HCT116 (cell line): ENCODE data around the gene CCDC112.

Experiments used
- CBX3 ChIP-seq: IDR thresholded peaks from 2 replicates; pipeline ENCODE4 v1.6.1; 2012; ENCODE audit warnings: low read depth
- ELF1 ChIP-seq: IDR thresholded peaks from 2 replicates; pipeline ENCODE4 v1.6.1; 2012; ENCODE audit warnings: low read depth, borderline replicate concordance
- EZH2 ChIP-seq: fragments of 200-600 bp; sonication (generic); IDR thresholded peaks from 2 replicates; pipeline ENCODE4 v1.6.1; 2017; ENCODE audit warnings: antibody characterized with exemption, mixed run types
- EZH2phosphoT487 ChIP-seq: fragments of 200-600 bp; IDR thresholded peaks from 2 replicates; pipeline ENCODE4 v1.6.1; 2018; ENCODE audit warnings: antibody characterized with exemption, borderline replicate concordance
- JUND ChIP-seq: IDR thresholded peaks from 2 replicates; pipeline ENCODE4 v1.6.1; 2012
- POLR2A ChIP-seq: IDR thresholded peaks from 2 replicates; pipeline ENCODE4 v1.7.0; 2011; ENCODE audit warnings: borderline replicate concordance; ENCODE audit not compliant: insufficient read depth, insufficient read length; ENCODE audit errors: extremely low read depth
- POLR2AphosphoS5 ChIP-seq: IDR thresholded peaks from 2 replicates; pipeline ENCODE4 v1.6.1; 2011; ENCODE audit warnings: mild to moderate bottlenecking, low read depth, low read length, moderate library complexity
- TCF7L2 ChIP-seq: IDR thresholded peaks from 2 replicates; pipeline ENCODE4 v1.7.0; 2011; ENCODE audit warnings: borderline replicate concordance, inconsistent platforms; ENCODE audit not compliant: insufficient read depth, insufficient read length; ENCODE audit errors: extremely low read depth
- YY1 ChIP-seq: IDR thresholded peaks from 2 replicates; pipeline ENCODE4 v1.6.1; 2011; ENCODE audit warnings: low read length, low read depth, moderate library complexity, mild to moderate bottlenecking; ENCODE audit not compliant: insufficient replicate concordance; ENCODE audit errors: extremely low read depth
- ZNF274 ChIP-seq: fragments of 200-500 bp; sonication (Bioruptor generic); IDR thresholded peaks from 2 replicates; pipeline ENCODE4 v1.6.1; 2014; ENCODE audit warnings: mild to moderate bottlenecking, low read depth, low read length, inconsistent platforms
- TF ChIP-seq, protein P1 (sequence below), 3 experiments: fragments of 200-600 bp in 1 of 3; sonication (generic) in 1 of 3; IDR thresholded peaks in 2 of 3; conservative IDR thresholded peaks in 1 of 3; 2 replicates each; pipeline ENCODE4 v1.5.1; 2012 to 2017; ENCODE audit warnings: low read depth in 2 of 3, low read length in 2 of 3, antibody characterized with exemption in 1 of 3, borderline replicate concordance in 1 of 3, control low read depth in 1 of 3, mild to moderate bottlenecking in 1 of 3, mixed read lengths in 1 of 3, mixed run types in 1 of 3, moderate library complexity in 1 of 3; ENCODE audit not compliant: insufficient read depth in 1 of 3
- TF ChIP-seq, protein P2 (sequence below): IDR thresholded peaks from 2 replicates; pipeline ENCODE4 v1.6.1; 2012; ENCODE audit warnings: low read depth
- TF ChIP-seq, protein P3 (sequence below): IDR thresholded peaks from 2 replicates; pipeline ENCODE4 v1.6.1; 2012

DNA sequence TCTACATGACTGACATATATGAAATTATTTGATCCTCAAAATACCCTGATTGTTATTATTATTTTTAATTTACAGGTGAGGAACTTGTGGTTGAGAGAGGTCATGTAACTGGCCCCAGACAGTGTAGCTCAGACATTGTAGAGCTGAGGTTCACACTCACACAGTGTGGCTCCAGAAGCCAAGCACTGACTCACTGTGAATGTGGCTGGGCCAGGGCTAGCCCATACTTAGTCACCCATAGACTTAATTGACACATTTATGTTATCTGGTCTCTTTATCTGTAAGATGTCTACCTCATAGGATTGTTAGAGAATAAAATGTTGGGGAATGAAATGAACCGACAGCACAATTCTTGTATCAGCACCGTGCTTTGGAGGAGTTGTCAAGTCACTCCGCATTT lies 24.9 kb upstream of the CCDC112 start:
- TF ChIP-seq, protein P1, sequence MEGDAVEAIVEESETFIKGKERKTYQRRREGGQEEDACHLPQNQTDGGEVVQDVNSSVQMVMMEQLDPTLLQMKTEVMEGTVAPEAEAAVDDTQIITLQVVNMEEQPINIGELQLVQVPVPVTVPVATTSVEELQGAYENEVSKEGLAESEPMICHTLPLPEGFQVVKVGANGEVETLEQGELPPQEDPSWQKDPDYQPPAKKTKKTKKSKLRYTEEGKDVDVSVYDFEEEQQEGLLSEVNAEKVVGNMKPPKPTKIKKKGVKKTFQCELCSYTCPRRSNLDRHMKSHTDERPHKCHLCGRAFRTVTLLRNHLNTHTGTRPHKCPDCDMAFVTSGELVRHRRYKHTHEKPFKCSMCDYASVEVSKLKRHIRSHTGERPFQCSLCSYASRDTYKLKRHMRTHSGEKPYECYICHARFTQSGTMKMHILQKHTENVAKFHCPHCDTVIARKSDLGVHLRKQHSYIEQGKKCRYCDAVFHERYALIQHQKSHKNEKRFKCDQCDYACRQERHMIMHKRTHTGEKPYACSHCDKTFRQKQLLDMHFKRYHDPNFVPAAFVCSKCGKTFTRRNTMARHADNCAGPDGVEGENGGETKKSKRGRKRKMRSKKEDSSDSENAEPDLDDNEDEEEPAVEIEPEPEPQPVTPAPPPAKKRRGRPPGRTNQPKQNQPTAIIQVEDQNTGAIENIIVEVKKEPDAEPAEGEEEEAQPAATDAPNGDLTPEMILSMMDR (IDR thresholded peaks at IDR 0.05 in 2 of 3, conservative IDR thresholded peaks at IDR 0.05 in 1 of 3; ENCODE audit: borderline replicate concordance in 1 of 3, insufficient read depth in 1 of 3, low read depth in 2 of 3, low read length in 2 of 3) = no peak
- TF ChIP-seq TCF7L2 (no peak), EZH2phosphoT487 (no peak), YY1 (no peak), CBX3 (no peak), ELF1 (no peak), ZNF274 (no peak), POLR2A (no peak), POLR2AphosphoS5 (no peak), EZH2 (no peak), JUND (no peak)
- TF ChIP-seq, protein P2, sequence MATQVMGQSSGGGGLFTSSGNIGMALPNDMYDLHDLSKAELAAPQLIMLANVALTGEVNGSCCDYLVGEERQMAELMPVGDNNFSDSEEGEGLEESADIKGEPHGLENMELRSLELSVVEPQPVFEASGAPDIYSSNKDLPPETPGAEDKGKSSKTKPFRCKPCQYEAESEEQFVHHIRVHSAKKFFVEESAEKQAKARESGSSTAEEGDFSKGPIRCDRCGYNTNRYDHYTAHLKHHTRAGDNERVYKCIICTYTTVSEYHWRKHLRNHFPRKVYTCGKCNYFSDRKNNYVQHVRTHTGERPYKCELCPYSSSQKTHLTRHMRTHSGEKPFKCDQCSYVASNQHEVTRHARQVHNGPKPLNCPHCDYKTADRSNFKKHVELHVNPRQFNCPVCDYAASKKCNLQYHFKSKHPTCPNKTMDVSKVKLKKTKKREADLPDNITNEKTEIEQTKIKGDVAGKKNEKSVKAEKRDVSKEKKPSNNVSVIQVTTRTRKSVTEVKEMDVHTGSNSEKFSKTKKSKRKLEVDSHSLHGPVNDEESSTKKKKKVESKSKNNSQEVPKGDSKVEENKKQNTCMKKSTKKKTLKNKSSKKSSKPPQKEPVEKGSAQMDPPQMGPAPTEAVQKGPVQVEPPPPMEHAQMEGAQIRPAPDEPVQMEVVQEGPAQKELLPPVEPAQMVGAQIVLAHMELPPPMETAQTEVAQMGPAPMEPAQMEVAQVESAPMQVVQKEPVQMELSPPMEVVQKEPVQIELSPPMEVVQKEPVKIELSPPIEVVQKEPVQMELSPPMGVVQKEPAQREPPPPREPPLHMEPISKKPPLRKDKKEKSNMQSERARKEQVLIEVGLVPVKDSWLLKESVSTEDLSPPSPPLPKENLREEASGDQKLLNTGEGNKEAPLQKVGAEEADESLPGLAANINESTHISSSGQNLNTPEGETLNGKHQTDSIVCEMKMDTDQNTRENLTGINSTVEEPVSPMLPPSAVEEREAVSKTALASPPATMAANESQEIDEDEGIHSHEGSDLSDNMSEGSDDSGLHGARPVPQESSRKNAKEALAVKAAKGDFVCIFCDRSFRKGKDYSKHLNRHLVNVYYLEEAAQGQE = no peak
- TF ChIP-seq, protein P3, sequence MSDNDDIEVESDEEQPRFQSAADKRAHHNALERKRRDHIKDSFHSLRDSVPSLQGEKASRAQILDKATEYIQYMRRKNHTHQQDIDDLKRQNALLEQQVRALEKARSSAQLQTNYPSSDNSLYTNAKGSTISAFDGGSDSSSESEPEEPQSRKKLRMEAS = no peak
